OCI-LY7 (cell line): ENCODE measurements around the gene CIART. TPM values are rescaled to one million over a fixed set of nuclear protein-coding genes. Genes with fewer than 3 reads are reported as not detected.

ENCODE experiments used
- BruUV-seq: library from RNA; stranded (reverse); fragments of 400-500 nt; replicated peaks from 2 replicates; lab custom pipeline; 2021; lab: Mats Ljungman, UMichigan
- CTCF ChIA-PET: fragments of 300-600 bp; sonication (Branson Sonifier 250); formaldehyde crosslinking; loops from one replicate; lab custom pipeline; 2022; ENCODE audit warnings: antibody characterized with exemption; ENCODE audit not compliant: unreplicated experiment; lab: Charles Lee
- POLR2A ChIA-PET: fragments of 300-600 bp; sonication (Branson Sonifier 250); formaldehyde crosslinking; loops from one replicate; lab custom pipeline; 2022; ENCODE audit warnings: antibody characterized with exemption; lab: Charles Lee
- DNase-seq: peaks from one replicate; pipeline ENCODE4 v3.0.0-alpha.2; 2015; ENCODE audit warnings: low spot score
- H2AFZ ChIP-seq: fragments of 200-600 bp; sonication (generic), shearing (Covaris generic); 2 replicates; pipeline ENCODE4 v1.6.1; 2014; ENCODE audit warnings: mild to moderate bottlenecking, antibody characterized with exemption, low read length, moderate library complexity
- H3K27ac ChIP-seq: fragments of 200-600 bp; sonication (generic); 2 replicates; pipeline ENCODE4 v1.5.1; 2014; ENCODE audit warnings: mixed run types, low read depth, mild to moderate bottlenecking, moderate library complexity, low read length, inconsistent platforms; ENCODE audit not compliant: poor library complexity, severe bottlenecking
- H3K36me3 ChIP-seq: fragments of 200-600 bp; sonication (generic); 2 replicates; pipeline ENCODE4 v1.6.1; 2014; ENCODE audit warnings: mild to moderate bottlenecking, antibody characterized with exemption, low read length, moderate library complexity, mixed read lengths; ENCODE audit not compliant: insufficient read depth
- H3K4me1 ChIP-seq: fragments of 200-600 bp; sonication (generic); 2 replicates; pipeline ENCODE4 v1.5.1; 2014; ENCODE audit warnings: mild to moderate bottlenecking, low read length; ENCODE audit not compliant: insufficient read depth, poor library complexity, severe bottlenecking
- H3K4me2 ChIP-seq: fragments of 200-600 bp; sonication (generic); 2 replicates; pipeline ENCODE4 v1.6.1; 2014; ENCODE audit warnings: mild to moderate bottlenecking, low read length
- H3K4me3 ChIP-seq: fragments of 200-600 bp; sonication (generic); 2 replicates; pipeline ENCODE4 v1.5.1; 2014; ENCODE audit warnings: mild to moderate bottlenecking, low read depth, low read length; ENCODE audit not compliant: poor library complexity, severe bottlenecking
- H3K79me2 ChIP-seq: fragments of 200-600 bp; sonication (generic); 2 replicates; pipeline ENCODE4 v1.6.1; 2016; ENCODE audit warnings: low read depth, mild to moderate bottlenecking, low read length, moderate library complexity, mixed read lengths; ENCODE audit not compliant: insufficient read depth
- H3K9me2 ChIP-seq: fragments of 200-600 bp; sonication (generic); 2 replicates; pipeline ENCODE4 v1.6.1; 2016; ENCODE audit warnings: mild to moderate bottlenecking, low read length, mixed read lengths; ENCODE audit not compliant: insufficient read depth
- H3K9me3 ChIP-seq: fragments of 200-600 bp; sonication (generic); 2 replicates; pipeline ENCODE4 v1.6.1; 2014; ENCODE audit warnings: mild to moderate bottlenecking, mixed run types, low read length, mixed read lengths
- H4K20me1 ChIP-seq: fragments of 200-600 bp; sonication (generic); 2 replicates; pipeline ENCODE4 v1.6.1; 2014; ENCODE audit warnings: mild to moderate bottlenecking, antibody characterized with exemption, low read length, moderate library complexity, mixed read lengths; ENCODE audit not compliant: insufficient read depth
- EZH2phosphoT487 ChIP-seq: fragments of 200-600 bp; sonication (generic); IDR thresholded peaks from 2 replicates; pipeline ENCODE4 v1.6.1; 2018; ENCODE audit warnings: low read depth, borderline replicate concordance, mild to moderate bottlenecking, mixed run types, antibody characterized with exemption, low read length, moderate library complexity, mixed read lengths
- intact Hi-C: fragments of 100-400 bp; cut with micrococcal nuclease; formaldehyde crosslinking; loops from one replicate; pipeline ENCODE4 v1.10.0; 2022; ENCODE audit not compliant: unreplicated experiment
- total RNA-seq, 2 experiments: library from RNA; depleted of rRNA in 1 of 2; stranded (reverse); fragments of >200 nt in 1 of 2; shearing (Covaris generic) in 1 of 2; gene quantifications; 2 replicates each; pipeline ENCODE4 v1.2.3, GENCODE V29; 2014 to 2022
- TF ChIP-seq, protein P1 (sequence below): fragments of 200-600 bp; sonication (generic); conservative IDR thresholded peaks from 2 replicates; pipeline ENCODE4 v1.5.1; 2014; ENCODE audit warnings: mild to moderate bottlenecking, antibody characterized with exemption, low read length, moderate library complexity, mixed read lengths

The CIART gene
- total RNA-seq, 2 experiments from 2014 or later, result 0.68 TPM; not detected in 1

- Histone ChIP-seq H3K27ac (no peak overlapping the region), H3K36me3 (no peaks in the 10 kb centered on the region), H3K79me2 (no peaks in the 10 kb centered on the region), H2AFZ (no peak overlapping the region), H3K4me3 (no peak overlapping the region), H4K20me1 (no peaks in the 10 kb centered on the region), H3K4me2 (no peak overlapping the region), H3K4me1 (peaks cover 7% of the 10 kb centered on the region), H3K9me2 (no peaks in the 10 kb centered on the region), H3K9me3 (no peaks in the 10 kb centered on the region)
- DNase-seq, result no peak
- POLR2A ChIA-PET, result no interaction called here
- no TSS peak for BruUV-seq
- CTCF ChIA-PET, result no interaction called here
- intact Hi-C loops, result no loop called here
- no peak for TF ChIP-seq EZH2phosphoT487
- TF ChIP-seq, protein P1, sequence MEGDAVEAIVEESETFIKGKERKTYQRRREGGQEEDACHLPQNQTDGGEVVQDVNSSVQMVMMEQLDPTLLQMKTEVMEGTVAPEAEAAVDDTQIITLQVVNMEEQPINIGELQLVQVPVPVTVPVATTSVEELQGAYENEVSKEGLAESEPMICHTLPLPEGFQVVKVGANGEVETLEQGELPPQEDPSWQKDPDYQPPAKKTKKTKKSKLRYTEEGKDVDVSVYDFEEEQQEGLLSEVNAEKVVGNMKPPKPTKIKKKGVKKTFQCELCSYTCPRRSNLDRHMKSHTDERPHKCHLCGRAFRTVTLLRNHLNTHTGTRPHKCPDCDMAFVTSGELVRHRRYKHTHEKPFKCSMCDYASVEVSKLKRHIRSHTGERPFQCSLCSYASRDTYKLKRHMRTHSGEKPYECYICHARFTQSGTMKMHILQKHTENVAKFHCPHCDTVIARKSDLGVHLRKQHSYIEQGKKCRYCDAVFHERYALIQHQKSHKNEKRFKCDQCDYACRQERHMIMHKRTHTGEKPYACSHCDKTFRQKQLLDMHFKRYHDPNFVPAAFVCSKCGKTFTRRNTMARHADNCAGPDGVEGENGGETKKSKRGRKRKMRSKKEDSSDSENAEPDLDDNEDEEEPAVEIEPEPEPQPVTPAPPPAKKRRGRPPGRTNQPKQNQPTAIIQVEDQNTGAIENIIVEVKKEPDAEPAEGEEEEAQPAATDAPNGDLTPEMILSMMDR, result no peak
Observed at GRCh38 chr1:150283260-150283659, 906 bp downstream of the CIART start.

- intact Hi-C loops, result loop anchor here (5.0 kb wide), 1 partner anchor 41 kb away; no protein-coding TSS in a partner anchor
- POLR2A ChIA-PET, result no interaction called here
- no peak for DNase-seq
- TF ChIP-seq, protein P1, result no peak
- TF ChIP-seq EZH2phosphoT487, result no peak
- no peak overlapping the region for H2AFZ ChIP-seq
- H3K36me3 ChIP-seq, result no peaks in the 10 kb centered on the region
- H3K9me3 ChIP-seq, result no peaks in the 10 kb centered on the region
- no peaks in the 10 kb centered on the region for H4K20me1 ChIP-seq
- peaks cover 7% of the 10 kb centered on the region for H3K4me1 ChIP-seq
- no TSS peak for BruUV-seq
- H3K79me2 ChIP-seq, result no peaks in the 10 kb centered on the region
- H3K27ac ChIP-seq, result no peak overlapping the region
- no peak overlapping the region for H3K4me2 ChIP-seq
- no peak overlapping the region for H3K4me3 ChIP-seq
- CTCF ChIA-PET, result interaction anchor here (0.6 kb wide), 1 partner anchor 15 kb away, joined by 4 read pairs; no protein-coding TSS in a partner anchor
- no peaks in the 10 kb centered on the region for H3K9me2 ChIP-seq
Observed at GRCh38 chr1:150288382-150288781, 6.0 kb downstream of the CIART start.

DNA sequence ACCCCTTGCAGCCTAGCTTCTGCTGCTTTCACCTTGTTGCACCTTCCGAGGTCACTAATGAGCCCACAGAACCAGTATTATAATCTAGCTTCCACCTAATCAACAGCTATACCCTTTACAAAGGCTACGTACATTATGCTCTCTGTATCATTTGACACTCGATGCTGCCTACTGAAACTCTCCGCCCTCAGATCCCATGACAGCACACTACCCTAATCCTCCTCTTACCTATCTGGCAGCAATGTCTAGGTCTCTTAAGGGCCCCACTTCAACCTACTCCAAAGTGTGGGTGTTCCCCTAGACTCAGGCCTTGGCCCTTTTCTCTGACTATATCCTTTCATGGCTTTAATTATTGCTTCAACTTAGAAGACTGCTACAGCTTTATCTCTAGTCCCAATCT lies 6.5 kb downstream of the CIART start:
- DNase-seq, result no peak
- Histone ChIP-seq H3K36me3 (no peaks in the 10 kb centered on the region), H4K20me1 (no peaks in the 10 kb centered on the region), H2AFZ (no peak overlapping the region), H3K4me1 (peaks cover 9% of the 10 kb centered on the region), H3K4me2 (no peak overlapping the region), H3K27ac (no peak overlapping the region), H3K9me3 (no peaks in the 10 kb centered on the region), H3K79me2 (peaks cover under 1% of the 10 kb centered on the region; the same call in 1 of the 2 replicates), H3K4me3 (no peak overlapping the region), H3K9me2 (no peaks in the 10 kb centered on the region)
- no peak for TF ChIP-seq EZH2phosphoT487
- TF ChIP-seq, protein P1, result no peak
- intact Hi-C loops, result loop anchor here (5.0 kb wide), 1 partner anchor 42 kb away; no protein-coding TSS in a partner anchor
- POLR2A ChIA-PET, result no interaction called here
- BruUV-seq, result no TSS peak
- CTCF ChIA-PET, result no interaction called here
